Measurements from ENCODE around the gene PTGR2.
"Not testable (repeated sequence)": the region's sequence is repeated elsewhere in the genome, so short reads cannot be mapped to it uniquely, and the experiment has no call there.

Gene PTGR2

DNA sequence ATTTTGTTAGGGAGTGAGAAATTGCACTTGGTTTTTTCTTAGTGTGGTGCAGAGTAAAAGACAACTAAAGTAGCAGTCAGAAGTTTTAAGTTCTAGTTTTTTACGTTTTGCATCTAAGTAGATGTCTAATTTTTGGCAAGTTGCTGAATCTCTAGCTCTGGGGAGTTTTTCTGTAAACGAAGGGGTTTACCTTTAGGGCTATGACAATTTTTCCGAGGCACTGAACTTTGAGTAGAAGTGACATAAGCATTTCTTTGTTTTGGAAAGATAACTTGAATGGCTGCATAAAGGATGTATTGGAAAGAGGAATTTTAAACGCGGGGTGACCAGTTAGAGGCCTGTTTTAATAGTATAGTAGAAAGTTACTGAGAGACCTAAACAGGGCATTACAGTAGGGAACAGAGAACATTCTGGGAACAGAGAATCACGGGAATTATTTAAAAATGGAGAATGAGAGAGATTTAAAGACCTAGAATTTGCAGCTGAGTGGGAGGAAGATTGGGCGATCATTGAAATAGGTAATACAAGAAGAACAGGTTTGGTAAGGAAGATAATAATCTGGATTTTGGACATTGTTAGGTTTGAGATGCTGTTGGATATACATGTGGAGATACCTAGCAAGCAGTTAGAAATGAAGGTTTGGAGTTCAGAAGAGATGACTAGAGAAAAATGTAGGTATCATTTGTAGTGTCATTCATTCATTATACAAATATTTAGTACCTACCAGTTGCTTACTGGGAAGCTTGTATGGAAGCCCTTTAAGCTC is 36.2 kb downstream of the PTGR2 start:
- DNase-seq, result no peak

DNA sequence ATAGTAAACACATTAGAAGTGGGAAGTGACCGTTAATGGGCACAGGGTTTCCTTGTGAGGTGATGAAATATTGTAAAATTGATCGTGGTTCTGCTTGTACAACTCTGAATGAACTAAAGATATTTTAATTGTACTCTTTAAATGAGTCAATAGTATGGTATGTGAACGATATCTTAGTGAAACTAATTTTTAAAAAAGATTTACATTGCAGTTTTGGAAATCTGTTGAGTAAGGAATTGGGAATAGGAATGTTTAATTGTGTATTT is 36.8 kb downstream of the PTGR2 start:
- DNase-seq, result no peak

DNA sequence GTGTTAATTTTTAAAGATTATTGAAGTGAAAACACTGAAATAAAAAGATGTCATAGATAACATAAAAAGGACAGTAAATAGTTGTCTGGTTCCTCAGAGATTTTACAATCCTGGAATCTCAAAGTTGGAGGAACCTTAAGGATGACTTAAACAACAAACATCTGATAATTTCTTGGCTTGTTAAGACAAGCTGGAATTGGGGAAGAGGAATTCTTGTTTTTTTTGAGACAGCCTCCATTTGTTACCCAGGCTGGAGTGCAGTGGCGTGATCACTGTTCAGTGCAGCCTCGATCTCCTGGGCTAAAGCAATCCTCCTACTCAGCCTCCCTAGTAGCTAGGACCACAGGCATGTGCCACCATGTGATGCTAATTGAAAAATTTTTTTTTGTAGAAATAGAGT is 37.3 kb downstream of the PTGR2 start:
- DNase-seq, result no peak

DNA sequence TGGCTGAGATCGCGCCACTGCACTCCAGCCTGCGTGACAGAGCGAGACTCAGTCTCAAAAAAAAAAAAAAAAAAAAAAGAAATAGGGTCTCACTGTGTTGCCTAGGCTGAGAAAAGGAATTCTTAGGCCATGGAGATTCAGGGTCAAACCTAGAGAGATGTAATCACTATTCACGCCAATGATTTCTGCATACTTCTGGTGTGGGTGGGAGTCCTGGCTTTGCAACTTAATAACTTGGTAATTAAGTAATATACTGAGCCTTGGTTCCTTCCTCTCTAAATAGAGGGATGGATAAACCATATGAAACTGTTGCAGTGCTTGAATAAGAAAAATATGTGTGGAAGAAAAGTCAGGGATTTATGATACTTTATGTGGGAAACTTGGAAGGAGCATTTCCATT is 37.7 kb downstream of the PTGR2 start:
- no peak for DNase-seq

DNA sequence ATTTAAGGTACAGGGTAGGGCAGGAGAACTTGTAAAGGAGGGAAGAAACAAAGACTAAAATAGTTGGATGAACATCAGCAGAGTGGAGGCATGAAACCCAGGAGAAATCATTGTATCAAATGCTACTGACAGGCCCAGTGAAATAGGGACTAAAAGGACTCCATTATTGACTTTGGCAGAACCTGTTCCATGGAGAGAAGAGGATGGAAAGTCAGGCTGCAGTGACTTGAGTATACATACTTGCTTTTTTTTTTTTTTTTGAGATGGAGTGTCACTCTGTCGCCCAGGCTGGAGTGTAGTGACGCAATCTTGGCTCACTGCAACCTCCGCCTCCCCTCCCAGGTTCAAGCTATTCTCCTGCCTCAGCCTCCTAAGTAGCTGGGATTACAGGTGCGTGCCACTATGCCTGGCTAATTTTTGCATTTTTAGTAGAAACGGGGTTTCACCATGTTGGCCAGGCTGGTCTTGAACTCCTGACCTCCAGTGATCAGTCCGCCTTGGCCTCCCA is 42.6 kb downstream of the PTGR2 start:
- DNase-seq, result not testable (repeated sequence)

DNA sequence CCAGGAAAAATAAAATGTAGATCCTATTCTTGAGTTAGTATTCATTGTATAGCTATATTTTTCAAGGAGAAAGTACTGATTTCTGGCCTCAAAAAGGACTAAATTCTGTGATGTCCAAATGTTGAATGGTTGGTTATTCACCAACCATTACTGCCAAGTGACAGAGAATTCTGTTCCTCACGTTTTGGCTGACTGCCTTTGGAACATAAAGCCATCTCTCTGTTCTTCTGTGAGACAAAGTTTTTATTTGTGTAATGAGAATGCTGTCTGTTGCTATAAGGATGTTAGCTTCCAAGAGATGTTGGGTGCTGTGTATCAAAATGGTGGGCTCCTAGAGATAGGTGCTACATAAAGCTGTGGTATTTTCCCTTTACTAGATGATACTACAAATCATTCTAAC is 44.3 kb downstream of the PTGR2 start:
- no peak for DNase-seq

DNA sequence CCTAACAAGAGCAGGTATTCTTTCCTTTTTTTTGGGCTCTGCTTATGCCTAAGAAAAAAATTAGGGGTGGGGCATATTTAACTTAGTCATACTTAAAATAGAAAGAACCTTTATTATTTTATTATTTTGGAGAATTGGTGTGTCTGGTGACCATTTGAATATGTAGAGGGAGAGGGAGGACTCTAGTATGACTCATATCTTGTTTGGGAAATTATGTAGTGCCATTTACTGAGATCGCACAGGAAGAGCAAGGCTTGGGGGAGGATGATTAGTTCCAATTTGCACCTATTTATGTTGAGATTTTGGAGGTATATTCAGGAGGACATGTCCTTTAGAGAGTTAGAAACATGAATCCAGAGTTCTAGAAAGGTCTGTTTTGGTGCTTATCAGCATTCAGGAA is 44.9 kb downstream of the PTGR2 start:
- no peak for DNase-seq

DNA sequence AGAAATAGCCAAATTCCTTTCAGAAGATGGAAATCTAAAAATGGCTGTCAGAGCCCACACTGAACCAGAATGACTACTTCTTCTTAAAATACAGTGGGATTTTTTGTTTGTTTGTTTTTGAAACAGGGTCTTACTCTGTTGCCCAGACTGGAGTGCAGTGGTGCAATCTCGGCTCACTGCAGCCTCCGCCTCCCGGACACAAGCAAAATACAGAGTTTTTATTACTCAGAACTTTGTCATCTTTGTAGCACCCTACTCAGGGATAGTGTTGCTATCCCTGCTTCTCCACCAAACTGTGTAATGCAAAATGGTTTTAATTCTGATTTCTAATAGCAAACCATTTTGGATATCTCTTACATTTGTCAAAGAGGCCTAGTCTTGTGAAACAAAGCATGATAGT is 51.4 kb downstream of the PTGR2 start:
- DNase-seq, result no peak

DNA sequence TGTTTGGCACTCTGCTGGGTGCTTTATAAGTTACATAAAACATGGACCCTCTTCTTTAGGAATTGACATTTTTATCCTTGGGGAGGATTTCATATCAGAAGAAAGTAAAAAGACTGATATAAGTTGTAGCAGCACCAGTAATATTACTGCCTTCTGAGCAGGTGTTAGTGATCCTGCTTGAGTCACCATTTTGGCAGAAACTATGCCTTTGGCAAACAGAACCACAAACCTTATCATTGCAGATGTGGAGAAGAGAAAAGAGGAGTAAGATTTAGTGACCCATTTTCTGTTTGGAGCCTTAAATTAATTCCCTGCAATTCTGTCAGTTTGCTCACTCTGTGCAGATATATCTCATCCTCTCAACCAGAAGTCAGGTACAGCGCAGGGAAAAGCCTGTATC is 58.0 kb downstream of the PTGR2 start:
- no peak for DNase-seq

DNA sequence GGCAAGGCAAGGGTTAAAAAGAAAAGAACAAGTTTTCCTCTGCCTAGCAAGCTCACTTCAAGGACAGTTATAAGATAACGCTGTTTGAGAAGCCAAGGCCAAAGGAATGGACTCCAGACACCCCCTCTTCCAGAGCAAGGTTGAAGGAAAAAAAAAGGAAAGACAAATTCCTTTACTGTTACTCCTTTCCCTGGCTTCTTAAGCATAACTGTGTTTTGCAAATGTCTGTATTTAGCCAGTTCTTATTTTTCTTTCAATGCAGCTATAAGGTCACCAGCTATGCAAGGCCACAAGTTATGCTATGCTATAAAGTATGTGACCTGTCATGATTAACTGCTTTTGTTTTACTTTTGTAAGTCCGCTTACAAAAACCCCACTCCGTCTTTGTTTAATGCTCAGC is 61.6 kb downstream of the PTGR2 start:
- DNase-seq, result no peak

DNA sequence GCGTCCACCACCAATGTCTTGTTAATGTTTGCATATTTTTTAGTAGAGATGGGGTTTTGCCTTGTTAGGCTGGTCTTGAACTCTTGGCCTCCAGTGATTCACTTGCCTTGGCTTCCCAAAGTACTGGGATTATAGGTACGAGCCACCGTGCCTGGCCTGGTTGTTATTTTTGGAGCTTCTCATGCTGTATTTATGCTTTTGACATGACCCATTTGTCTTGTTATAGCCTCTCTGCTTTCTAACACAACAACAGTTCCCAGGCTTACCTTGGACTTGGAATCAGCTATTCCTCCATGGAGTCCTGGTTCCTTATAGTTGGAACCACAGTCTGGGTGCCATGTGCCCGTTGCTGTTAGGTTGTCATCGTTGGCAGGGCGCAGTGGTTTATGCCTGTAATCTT is 64.7 kb downstream of the PTGR2 start:
- DNase-seq, result no peak

DNA sequence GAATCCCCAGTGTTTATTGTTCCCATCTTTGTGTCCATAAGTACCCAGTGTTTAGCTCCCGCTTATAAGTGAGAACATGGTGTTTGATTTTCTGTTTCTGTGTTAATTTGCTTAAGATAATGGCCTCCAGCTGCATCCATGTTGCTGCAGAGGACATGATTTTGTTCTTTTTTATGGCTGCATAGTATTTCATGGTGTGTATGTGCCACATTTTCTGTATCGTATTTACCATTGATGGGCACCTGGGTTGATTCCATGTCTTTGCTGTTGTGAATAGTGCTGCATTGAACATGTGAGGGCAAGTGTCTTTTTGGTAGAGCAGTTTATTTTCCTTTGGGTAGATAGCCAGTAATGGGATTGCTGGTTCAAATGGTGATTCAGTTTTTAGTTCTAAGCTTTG is 67.8 kb downstream of the PTGR2 start:
- DNase-seq, result not testable (repeated sequence)

DNA sequence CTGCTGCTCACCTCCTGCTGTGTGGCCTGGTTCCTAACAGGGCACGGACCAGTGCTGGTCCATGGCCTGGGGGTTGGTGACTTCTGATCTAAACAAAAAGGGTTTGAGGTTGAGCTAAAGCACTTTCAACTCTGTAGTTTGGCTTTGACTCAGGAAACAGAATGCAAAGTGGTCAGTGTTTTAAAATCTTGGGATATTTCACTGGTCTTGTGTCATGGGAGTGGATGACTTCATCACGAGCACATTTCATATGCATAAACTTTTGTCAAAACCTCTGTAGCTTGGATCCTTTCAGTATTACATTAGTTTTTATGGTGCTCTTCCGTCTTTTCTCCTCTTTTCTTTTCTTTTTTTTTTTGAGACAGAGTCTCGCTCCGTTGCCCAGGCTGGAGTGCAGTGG is 72.7 kb downstream of the PTGR2 start:
- no peak for DNase-seq

Measured in activated CD4-positive, alpha-beta T cell treated with anti-CD3 and anti-CD28 coated beads for 48 hours (primary cell).